H9 (cell line): ENCODE data around the gene RBBP7. TPM values are rescaled to one million over a fixed set of nuclear protein-coding genes. Genes with fewer than 3 reads are reported as not detected.

Experiments
- DNase-seq: peaks from one replicate; pipeline ENCODE4 v3.0.0-alpha.2; 2017
- H2AFZ ChIP-seq: one replicate; pipeline ENCODE4 v1.6.1; 2013; ENCODE audit warnings: mild to moderate bottlenecking, low read length, control low read depth, moderate library complexity
- H2AK5ac ChIP-seq: 2 replicates; pipeline ENCODE4 v1.6.1; 2013; ENCODE audit warnings: low read length, control low read depth, mixed read lengths; ENCODE audit not compliant: insufficient read length
- H2BK120ac ChIP-seq: one replicate; pipeline ENCODE4 v1.6.1; 2013; ENCODE audit warnings: low read depth, mild to moderate bottlenecking, low read length, control low read depth, inconsistent platforms; ENCODE audit not compliant: poor library complexity, severe bottlenecking
- H2BK12ac ChIP-seq: 2 replicates; pipeline ENCODE4 v1.6.1; 2013; ENCODE audit warnings: low read length, control low read depth, mixed read lengths, low read depth; ENCODE audit not compliant: insufficient read length
- H2BK15ac ChIP-seq: 2 replicates; pipeline ENCODE4 v1.6.1; 2013; ENCODE audit warnings: low read depth, low read length, control low read depth
- H2BK20ac ChIP-seq: one replicate; pipeline ENCODE4 v1.6.1; 2013; ENCODE audit warnings: low read depth, mild to moderate bottlenecking, low read length, control low read depth, inconsistent platforms; ENCODE audit not compliant: poor library complexity, severe bottlenecking
- H2BK5ac ChIP-seq: 2 replicates; pipeline ENCODE4 v1.6.1; 2013; ENCODE audit warnings: low read length, control low read depth, mixed read lengths; ENCODE audit not compliant: insufficient read length
- H3K14ac ChIP-seq: 2 replicates; pipeline ENCODE4 v1.6.1; 2013; ENCODE audit warnings: low read length, control low read depth; ENCODE audit not compliant: insufficient read depth
- H3K18ac ChIP-seq: 2 replicates; pipeline ENCODE4 v1.6.1; 2013; ENCODE audit warnings: low read depth, mild to moderate bottlenecking, mixed read lengths, low read length, control low read depth; ENCODE audit not compliant: insufficient read length
- H3K23ac ChIP-seq: 2 replicates; pipeline ENCODE4 v1.6.1; 2013; ENCODE audit warnings: low read length, control low read depth, mixed read lengths, low read depth; ENCODE audit not compliant: insufficient read length
- H3K23me2 ChIP-seq: 2 replicates; pipeline ENCODE4 v1.6.1; 2013; ENCODE audit warnings: low read depth, mild to moderate bottlenecking, mixed read lengths, low read length, control low read depth; ENCODE audit not compliant: insufficient read length, poor library complexity, severe bottlenecking
- H3K27ac ChIP-seq: 2 replicates; pipeline ENCODE4 v1.5.1; 2013; ENCODE audit warnings: low read length, control low read depth, mixed read lengths, low read depth; ENCODE audit not compliant: insufficient read length
- H3K27me3 ChIP-seq: 2 replicates; pipeline ENCODE4 v1.6.1; 2013; ENCODE audit warnings: low read length, control low read depth, inconsistent platforms; ENCODE audit not compliant: insufficient read depth
- H3K4ac ChIP-seq: 2 replicates; pipeline ENCODE4 v1.6.1; 2013; ENCODE audit warnings: low read depth, mild to moderate bottlenecking, control low read depth, inconsistent platforms, low read length, moderate library complexity
- H3K4me1 ChIP-seq: 2 replicates; pipeline ENCODE4 v1.6.1; 2013; ENCODE audit warnings: low read length, control low read depth, inconsistent platforms; ENCODE audit not compliant: insufficient read depth
- H3K4me2 ChIP-seq: 2 replicates; pipeline ENCODE4 v1.6.1; 2013; ENCODE audit warnings: low read length, control low read depth, mixed read lengths; ENCODE audit not compliant: insufficient read length, insufficient read depth
- H3K56ac ChIP-seq: 2 replicates; pipeline ENCODE4 v1.6.1; 2013; ENCODE audit warnings: low read depth, mild to moderate bottlenecking, mixed read lengths, low read length, control low read depth; ENCODE audit not compliant: insufficient read length
- H3K79me1 ChIP-seq: 2 replicates; pipeline ENCODE4 v1.6.1; 2013; ENCODE audit warnings: low read depth, mild to moderate bottlenecking, moderate library complexity, low read length, control low read depth, inconsistent platforms; ENCODE audit not compliant: insufficient read depth, poor library complexity, severe bottlenecking
- H3K79me2 ChIP-seq: 2 replicates; pipeline ENCODE4 v1.6.1; 2013; ENCODE audit warnings: low read length, control low read depth, inconsistent platforms; ENCODE audit not compliant: insufficient read depth
- H3K9ac ChIP-seq: 2 replicates; pipeline ENCODE4 v1.6.1; 2013; ENCODE audit warnings: low read length, control low read depth, mixed read lengths; ENCODE audit not compliant: insufficient read length; ENCODE audit errors: extremely low read depth
- H3K9me3 ChIP-seq: one replicate; pipeline ENCODE4 v1.6.1; 2013; ENCODE audit warnings: low read depth, low read length, inconsistent platforms; ENCODE audit not compliant: control insufficient read depth
- H3T11ph ChIP-seq: one replicate; pipeline ENCODE4 v1.6.1; 2013; ENCODE audit warnings: mild to moderate bottlenecking, low read length, control low read depth, inconsistent platforms
- H4K20me1 ChIP-seq: one replicate; pipeline ENCODE4 v1.6.1; 2013; ENCODE audit not compliant: control insufficient read depth, insufficient read length, insufficient read depth
- H4K5ac ChIP-seq: 2 replicates; pipeline ENCODE4 v1.6.1; 2013; ENCODE audit warnings: low read depth, mild to moderate bottlenecking, mixed read lengths, low read length, control low read depth; ENCODE audit not compliant: insufficient read length
- H4K8ac ChIP-seq: replicated peaks from 2 replicates; pipeline ENCODE4 v1.6.1; 2013; ENCODE audit warnings: low read length, control low read depth, mixed read lengths, low read depth; ENCODE audit not compliant: insufficient read length
- H4K91ac ChIP-seq: 2 replicates; pipeline ENCODE4 v1.6.1; 2013; ENCODE audit warnings: low read depth, mild to moderate bottlenecking, moderate library complexity, mixed read lengths, low read length, control low read depth; ENCODE audit not compliant: insufficient read length
- H3K27ac Mint-ChIP-seq, 3 experiments: 2 replicates in 2 of 3; 3 replicates in 1 of 3; pipeline ENCODE4 v1.8.0; 2020 to 2021; ENCODE audit warnings: mixed read lengths in 3 of 3, mild to moderate bottlenecking in 1 of 3, moderate library complexity in 1 of 3
- H3K27me3 Mint-ChIP-seq: 2 replicates; pipeline ENCODE4 v1.8.0; 2021; ENCODE audit warnings: low read depth, mild to moderate bottlenecking, moderate library complexity, mixed read lengths
- H3K36me3 Mint-ChIP-seq, 3 experiments: 2 replicates in 2 of 3; 3 replicates in 1 of 3; pipeline ENCODE4 v1.8.0; 2020 to 2021; ENCODE audit warnings: low read depth in 3 of 3, mixed read lengths in 3 of 3; ENCODE audit not compliant: insufficient read depth in 1 of 3
- H3K4me1 Mint-ChIP-seq, 2 experiments: 2 replicates each; pipeline ENCODE4 v1.8.0; 2020; ENCODE audit warnings: mixed read lengths in 2 of 2
- H3K4me3 Mint-ChIP-seq, 2 experiments: 2 replicates in 1 of 2; 3 replicates in 1 of 2; pipeline ENCODE4 v1.8.0; 2020 to 2021; ENCODE audit warnings: mild to moderate bottlenecking in 2 of 2, mixed read lengths in 2 of 2, moderate library complexity in 1 of 2
- H3K9me3 Mint-ChIP-seq, 2 experiments: 2 replicates in 1 of 2; 3 replicates in 1 of 2; pipeline ENCODE4 v1.8.0; 2020; ENCODE audit warnings: mild to moderate bottlenecking in 2 of 2, mixed read lengths in 2 of 2, moderate library complexity in 1 of 2
- CTCF ChIP-seq: fragments of 200-600 bp; sonication (generic); conservative IDR thresholded peaks from 3 replicates; pipeline ENCODE4 v1.8.0; 2021; ENCODE audit warnings: antibody characterized with exemption, mild to moderate bottlenecking
- WGBS: extraction: QIAGEN DNeasy Blood & Tissue Kit; methylation state at CpG from one replicate; pipeline ENCODE4 v1.1.7; 2013; ENCODE audit warnings: missing lambda C conversion rate, low lambda C conversion rate, mixed read lengths; ENCODE audit not compliant: insufficient read length; ENCODE audit errors: extremely low coverage; 5-methylcytosine and 5-hydroxymethylcytosine counted together
- total RNA-seq: library from RNA; stranded (reverse); gene quantifications from 2 replicates; pipeline ENCODE4 v1.2.1, GENCODE V29; 2021

RBBP7 gene
- total RNA-seq, 1 experiment from 2014 or later, result 249 TPM

DNA sequence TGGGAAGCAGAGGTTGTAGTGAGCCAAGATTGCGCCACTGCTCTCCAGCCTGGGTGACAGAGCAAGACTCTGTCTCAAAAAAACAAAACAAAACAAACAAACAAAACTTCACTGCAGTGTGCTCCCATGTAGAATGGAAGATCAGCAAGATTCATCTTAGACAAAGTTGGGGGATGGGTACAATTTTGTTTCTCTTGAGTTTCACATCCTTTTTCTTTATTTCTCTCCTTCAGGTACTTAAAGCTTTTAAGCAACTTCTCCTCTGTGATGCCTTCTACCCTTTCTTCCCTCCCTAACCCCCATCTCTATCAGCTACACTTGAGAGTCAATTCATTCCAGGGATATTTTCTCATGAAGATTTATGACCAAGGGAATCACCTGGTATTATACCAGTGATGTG lies 15.5 kb upstream of the RBBP7 start:
- Histone ChIP-seq H2AFZ (no peak overlapping the region), H2BK5ac (no peak overlapping the region), H4K20me1 (no peaks in the 10 kb centered on the region), H2BK12ac (no peak overlapping the region), H4K5ac (no peak overlapping the region), H3K18ac (no peak overlapping the region), H3K79me1 (no peaks in the 10 kb centered on the region), H2BK15ac (no peak overlapping the region), H3K23ac (no peak overlapping the region), H4K8ac (no peak overlapping the region), H2BK120ac (no peak overlapping the region), H3K14ac (no peak overlapping the region), H4K91ac (no peak overlapping the region), H3T11ph (no peak overlapping the region), H3K4me1 (no peaks in the 10 kb centered on the region), H3K9ac (no peak overlapping the region), H3K79me2 (no peaks in the 10 kb centered on the region), H3K56ac (no peak overlapping the region), H3K23me2 (peaks cover 3% of the 10 kb centered on the region), H3K9me3 (no peaks in the 10 kb centered on the region), H2AK5ac (no peak overlapping the region), H3K27ac (no peak overlapping the region), H3K4me2 (no peak overlapping the region), H3K4ac (no peak overlapping the region), H3K27me3 (no peaks in the 10 kb centered on the region), H2BK20ac (no peak overlapping the region)
- Mint-ChIP-seq H3K4me1 (peaks cover 8 to 13% of the 10 kb centered on the region in 2 experiments), H3K36me3 (no peaks in the 10 kb centered on the region), H3K27ac (no peak overlapping the region), H3K4me3 (no peak overlapping the region), H3K27me3 (peaks cover 19% of the 10 kb centered on the region), H3K9me3 (no peaks in the 10 kb centered on the region)
- no CpG with 5 or more reads among the region's 1 CpG for WGBS
- no peak for TF ChIP-seq CTCF
- DNase-seq, result no peak
